AG10803 (cell line): ENCODE measurements around the gene RERE.

Source experiments
- DNase-seq: peaks from one replicate; pipeline ENCODE4 v3.0.0; 2010; ENCODE audit warnings: low read depth
- H3K4me3 ChIP-seq: 2 replicates; pipeline ENCODE4 v1.5.1; 2011; ENCODE audit warnings: mild to moderate bottlenecking, low read length, control low read depth
- CTCF ChIP-seq: conservative IDR thresholded peaks from 2 replicates; pipeline ENCODE4 v1.5.1; 2011; ENCODE audit warnings: mild to moderate bottlenecking, low read length, control low read depth, inconsistent platforms

RERE gene

GRCh38 chr1:8406011-8406410 is 411.4 kb downstream of the RERE start:
- no peak for TF ChIP-seq CTCF
- no peak for DNase-seq
- no peak overlapping the region for H3K4me3 ChIP-seq

- no peak overlapping the region for H3K4me3 ChIP-seq
- TF ChIP-seq CTCF = no peak
- DNase-seq = no peak
These were observed 412.7 kb downstream of the RERE start for GRCh38 chr1:8404460-8405370.

DNA sequence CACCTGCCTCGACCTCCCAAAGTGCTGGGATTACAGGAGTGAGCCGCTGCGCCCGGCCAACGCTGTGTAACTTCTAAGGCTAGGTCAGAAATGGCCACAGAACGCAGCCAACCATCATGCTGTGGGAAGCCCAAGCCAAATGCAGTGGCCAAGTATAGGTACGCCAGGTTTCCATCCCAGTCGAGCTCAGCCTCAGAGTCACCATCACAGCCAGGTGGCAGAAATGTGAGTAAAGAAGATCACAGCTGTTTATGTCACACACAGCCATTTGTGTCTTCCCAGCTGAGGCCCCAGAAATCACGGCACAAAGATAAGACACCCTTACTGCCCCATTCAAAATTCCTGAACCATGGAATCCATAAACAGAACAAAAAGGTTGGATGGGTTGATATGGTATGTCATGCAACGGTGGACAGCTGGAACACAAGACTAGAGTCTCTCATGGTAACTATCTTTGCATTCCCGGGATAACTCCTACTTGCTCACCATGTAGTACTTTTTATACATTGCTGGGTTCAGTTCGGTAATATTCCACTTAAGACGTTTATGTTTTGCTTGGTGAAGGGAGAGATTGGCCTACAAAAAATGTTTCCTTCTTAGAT is 415.2 kb downstream of the RERE start:
- DNase-seq = no peak
- no peak overlapping the region for H3K4me3 ChIP-seq
- no peak for TF ChIP-seq CTCF

- no peak overlapping the region for H3K4me3 ChIP-seq
- TF ChIP-seq CTCF = no peak
- DNase-seq = no peak
These were observed 418.8 kb downstream of the RERE start for GRCh38 chr1:8398677-8399076.

DNA sequence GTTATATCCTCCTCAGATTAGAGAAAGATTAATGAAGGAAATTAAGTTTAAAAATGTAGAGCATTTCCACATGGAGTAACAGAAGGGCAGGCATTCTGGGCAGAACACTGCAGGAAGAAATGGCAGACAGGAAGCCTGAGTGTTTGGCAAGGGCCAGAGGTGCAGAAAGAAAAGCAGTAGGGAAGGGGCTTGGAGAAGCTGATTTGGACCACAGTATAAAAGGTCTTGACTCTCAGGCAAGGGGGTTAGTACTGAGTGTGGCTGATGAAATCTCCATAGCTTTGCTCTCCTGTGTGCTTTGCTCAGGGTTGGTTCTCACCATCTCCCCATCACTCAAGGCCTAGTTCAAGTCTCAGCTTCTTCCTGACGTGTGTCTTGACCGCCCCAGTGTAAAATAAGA is 419.4 kb downstream of the RERE start:
- no peak for TF ChIP-seq CTCF
- no peak for DNase-seq
- no peak overlapping the region for H3K4me3 ChIP-seq

DNA sequence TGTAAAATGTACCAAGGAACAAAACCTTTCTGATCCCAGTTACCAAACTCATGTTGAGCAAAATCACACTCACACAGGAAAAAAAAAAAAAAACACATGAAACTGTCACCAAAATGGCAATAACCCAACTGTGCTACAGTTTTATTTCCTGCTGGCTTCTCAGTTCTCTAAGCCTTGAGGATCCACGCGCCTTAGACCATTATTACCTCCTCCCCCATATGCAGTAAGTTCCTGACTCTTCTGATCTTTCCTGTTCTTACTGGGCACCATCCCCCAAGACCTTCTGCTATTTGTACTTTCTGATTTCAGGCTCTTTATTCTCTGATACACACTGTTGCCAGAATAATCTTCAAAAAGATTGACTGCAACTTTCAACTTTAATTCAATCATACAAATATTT is 419.9 kb downstream of the RERE start:
- peak; percentile 69 for DNase-seq
- TF ChIP-seq CTCF = no peak
- peak overlapping the region; percentile 33 for H3K4me3 ChIP-seq

GRCh38 chr1:8396786-8397406 is 420.5 kb downstream of the RERE start:
- DNase-seq = peak; percentile 100
- no peak for TF ChIP-seq CTCF
- peak overlapping the region; percentile 33 for H3K4me3 ChIP-seq
